Activated CD4-positive, alpha-beta memory T cell treated with anti-CD3 and anti-CD28 coated beads for 36 hours (primary cell): ENCODE results near the gene DLG2. TPM values are rescaled to one million over a fixed set of nuclear protein-coding genes. Genes with fewer than 3 reads are reported as not detected.

Experiments
- CTCF ChIA-PET: fragments of 350-600 bp; sonication (Branson Sonifier 250); formaldehyde crosslinking; loops from one replicate; lab custom pipeline; 2021; ENCODE audit warnings: antibody characterized with exemption, inconsistent platforms; lab: Charles Lee
- POLR2A ChIA-PET: fragments of 350-600 bp; sonication (Branson Sonifier 250); formaldehyde crosslinking; loops from one replicate; lab custom pipeline; 2021; ENCODE audit warnings: antibody characterized with exemption; lab: Charles Lee
- DNase-seq: peaks from one replicate; pipeline ENCODE4 v3.0.0-alpha.2; 2020
- H3K27ac Mint-ChIP-seq: one replicate; pipeline ENCODE4 v1.8.0; 2021; ENCODE audit warnings: mixed read lengths
- H3K27me3 Mint-ChIP-seq: one replicate; pipeline ENCODE4 v1.8.0; 2021; ENCODE audit warnings: mixed read lengths
- H3K36me3 Mint-ChIP-seq: one replicate; pipeline ENCODE4 v1.8.0; 2021; ENCODE audit warnings: mixed read lengths
- H3K4me1 Mint-ChIP-seq: one replicate; pipeline ENCODE4 v1.8.0; 2021; ENCODE audit warnings: low read depth, mixed read lengths
- H3K4me3 Mint-ChIP-seq: one replicate; pipeline ENCODE4 v1.8.0; 2021; ENCODE audit warnings: mild to moderate bottlenecking, mixed read lengths
- H3K9me3 Mint-ChIP-seq: one replicate; pipeline ENCODE4 v1.8.0; 2021; ENCODE audit warnings: mixed read lengths
- intact Hi-C: fragments of 100-400 bp; cut with micrococcal nuclease; formaldehyde crosslinking; loops from one replicate; pipeline ENCODE4 v1.15.1; 2023
- total RNA-seq, 2 experiments: library from RNA; stranded (reverse); gene quantifications; one replicate each; pipeline ENCODE4 v1.2.3, GENCODE V29; 2021

DLG2 gene
- total RNA-seq, 2 experiments from 2014 or later = 1.7 to 2.1 TPM

- H3K27me3 Mint-ChIP-seq = no peaks in the 10 kb centered on the region
- H3K4me1 Mint-ChIP-seq = no peaks in the 10 kb centered on the region
- DNase-seq = no peak
- peaks cover 7% of the 10 kb centered on the region for H3K9me3 Mint-ChIP-seq
- intact Hi-C loops = no loop called here
- ChIA-PET POLR2A (no interaction called here), CTCF (interaction anchor here (1.3 kb wide), 1 partner anchor 16 kb away, joined by 3 read pairs; no protein-coding TSS in a partner anchor)
- no peak overlapping the region for H3K27ac Mint-ChIP-seq
- no peaks in the 10 kb centered on the region for H3K36me3 Mint-ChIP-seq
- no peak overlapping the region for H3K4me3 Mint-ChIP-seq
Observed at GRCh38 chr11:84103096-84103495, 1524.0 kb downstream of the DLG2 start.

- Mint-ChIP-seq H3K36me3 (no peaks in the 10 kb centered on the region), H3K27ac (no peak overlapping the region)
Observed at GRCh38 chr11:84097186-84097585, 1530.0 kb downstream of the DLG2 start.

GRCh38 chr11:84091212-84091986, 1535.7 kb downstream of the DLG2 start:
- Mint-ChIP-seq H3K36me3 (no peaks in the 10 kb centered on the region), H3K4me3 (no peak overlapping the region), H3K27me3 (no peaks in the 10 kb centered on the region), H3K9me3 (peaks cover 4% of the 10 kb centered on the region), H3K4me1 (no peaks in the 10 kb centered on the region), H3K27ac (no peak overlapping the region)
- CTCF ChIA-PET = no interaction called here
- POLR2A ChIA-PET = no interaction called here
- no peak for DNase-seq
- intact Hi-C loops = no loop called here

More at GRCh38 chr11:84097186-84097585, 1530.0 kb downstream of the DLG2 start:
- no peaks in the 10 kb centered on the region for H3K27me3 Mint-ChIP-seq
- H3K9me3 Mint-ChIP-seq = peaks cover 14% of the 10 kb centered on the region
- no peak overlapping the region for H3K4me3 Mint-ChIP-seq
- intact Hi-C loops = no loop called here
- H3K4me1 Mint-ChIP-seq = no peaks in the 10 kb centered on the region
- DNase-seq = no peak
- ChIA-PET POLR2A (no interaction called here), CTCF (no interaction called here)

GRCh38 chr11:84089072-84090057, 1537.8 kb downstream of the DLG2 start:
- no peak for DNase-seq
- H3K9me3 Mint-ChIP-seq = peaks cover 4% of the 10 kb centered on the region
- intact Hi-C loops = no loop called here
- H3K4me1 Mint-ChIP-seq = no peaks in the 10 kb centered on the region
- ChIA-PET CTCF (no interaction called here), POLR2A (no interaction called here)
- no peaks in the 10 kb centered on the region for H3K27me3 Mint-ChIP-seq
- no peak overlapping the region for H3K27ac Mint-ChIP-seq
- H3K4me3 Mint-ChIP-seq = no peak overlapping the region
- H3K36me3 Mint-ChIP-seq = no peaks in the 10 kb centered on the region

GRCh38 chr11:84071851-84072250, 1555.3 kb downstream of the DLG2 start:
- H3K36me3 Mint-ChIP-seq = no peaks in the 10 kb centered on the region
- intact Hi-C loops = no loop called here
- ChIA-PET POLR2A (no interaction called here), CTCF (no interaction called here)
- H3K9me3 Mint-ChIP-seq = peaks cover 5% of the 10 kb centered on the region
- H3K4me1 Mint-ChIP-seq = no peaks in the 10 kb centered on the region
- no peak overlapping the region for H3K4me3 Mint-ChIP-seq
- DNase-seq = no peak
- H3K27me3 Mint-ChIP-seq = no peaks in the 10 kb centered on the region
- no peak overlapping the region for H3K27ac Mint-ChIP-seq

GRCh38 chr11:84069048-84069447, 1558.1 kb downstream of the DLG2 start:
- Mint-ChIP-seq H3K9me3 (peaks cover 16% of the 10 kb centered on the region), H3K36me3 (no peaks in the 10 kb centered on the region)
- CTCF ChIA-PET = no interaction called here

GRCh38 chr11:84061726-84062125, 1565.4 kb downstream of the DLG2 start:
- Mint-ChIP-seq H3K27ac (no peak overlapping the region), H3K4me3 (no peak overlapping the region), H3K27me3 (no peaks in the 10 kb centered on the region), H3K9me3 (peaks cover 15% of the 10 kb centered on the region), H3K4me1 (no peaks in the 10 kb centered on the region), H3K36me3 (no peaks in the 10 kb centered on the region)
- DNase-seq = no peak
- intact Hi-C loops = no loop called here
- ChIA-PET CTCF (no interaction called here), POLR2A (no interaction called here)

More at GRCh38 chr11:84069048-84069447, 1558.1 kb downstream of the DLG2 start:
- H3K4me3 Mint-ChIP-seq = no peak overlapping the region
- H3K27me3 Mint-ChIP-seq = no peaks in the 10 kb centered on the region
- intact Hi-C loops = no loop called here
- no peaks in the 10 kb centered on the region for H3K4me1 Mint-ChIP-seq
- no peak overlapping the region for H3K27ac Mint-ChIP-seq
- POLR2A ChIA-PET = no interaction called here
- DNase-seq = no peak

GRCh38 chr11:84056653-84057376, 1570.3 kb downstream of the DLG2 start:
- POLR2A ChIA-PET = no interaction called here
- Mint-ChIP-seq H3K27ac (no peak overlapping the region), H3K4me3 (no peak overlapping the region), H3K27me3 (no peaks in the 10 kb centered on the region), H3K4me1 (no peaks in the 10 kb centered on the region), H3K36me3 (no peaks in the 10 kb centered on the region), H3K9me3 (peaks cover 20% of the 10 kb centered on the region)
- CTCF ChIA-PET = no interaction called here
- intact Hi-C loops = no loop called here
- DNase-seq = no peak

GRCh38 chr11:84045146-84045545, 1582.0 kb downstream of the DLG2 start:
- CTCF ChIA-PET = no interaction called here

GRCh38 chr11:84044706-84045105, 1582.4 kb downstream of the DLG2 start:
- Mint-ChIP-seq H3K9me3 (peaks cover 20% of the 10 kb centered on the region), H3K4me1 (no peaks in the 10 kb centered on the region), H3K36me3 (no peaks in the 10 kb centered on the region), H3K27me3 (no peaks in the 10 kb centered on the region), H3K27ac (no peak overlapping the region), H3K4me3 (no peak overlapping the region)
- ChIA-PET CTCF (no interaction called here), POLR2A (no interaction called here)
- no peak for DNase-seq
- intact Hi-C loops = no loop called here

More at GRCh38 chr11:84045146-84045545, 1582.0 kb downstream of the DLG2 start:
- DNase-seq = no peak
- no peaks in the 10 kb centered on the region for H3K36me3 Mint-ChIP-seq
- no peak overlapping the region for H3K4me3 Mint-ChIP-seq
- H3K4me1 Mint-ChIP-seq = no peaks in the 10 kb centered on the region
- no peak overlapping the region for H3K27ac Mint-ChIP-seq
- POLR2A ChIA-PET = no interaction called here
- no peaks in the 10 kb centered on the region for H3K27me3 Mint-ChIP-seq
- peaks cover 23% of the 10 kb centered on the region for H3K9me3 Mint-ChIP-seq
- intact Hi-C loops = no loop called here

GRCh38 chr11:84036664-84037194, 1590.4 kb downstream of the DLG2 start:
- no peaks in the 10 kb centered on the region for H3K36me3 Mint-ChIP-seq
- H3K9me3 Mint-ChIP-seq = peaks cover 12% of the 10 kb centered on the region
- ChIA-PET CTCF (no interaction called here), POLR2A (no interaction called here)
- no peak overlapping the region for H3K4me3 Mint-ChIP-seq
- H3K27ac Mint-ChIP-seq = no peak overlapping the region
- no peaks in the 10 kb centered on the region for H3K27me3 Mint-ChIP-seq
- intact Hi-C loops = no loop called here
- H3K4me1 Mint-ChIP-seq = no peaks in the 10 kb centered on the region
- DNase-seq = no peak

- ChIA-PET POLR2A (no interaction called here), CTCF (no interaction called here)
- Mint-ChIP-seq H3K27me3 (no peaks in the 10 kb centered on the region), H3K27ac (no peak overlapping the region), H3K4me3 (no peak overlapping the region), H3K9me3 (peaks cover 14% of the 10 kb centered on the region), H3K4me1 (no peaks in the 10 kb centered on the region), H3K36me3 (no peaks in the 10 kb centered on the region)
- intact Hi-C loops = no loop called here
- no peak for DNase-seq
Observed at GRCh38 chr11:84035645-84036044, 1591.5 kb downstream of the DLG2 start.
